GM12891 (cell line): ENCODE data around the gene TNFRSF12A.

Experiments
- PAX5 ChIP-seq: IDR thresholded peaks from 2 replicates; pipeline ENCODE4 v1.6.1; 2011; ENCODE audit warnings: low read length, moderate library complexity, mild to moderate bottlenecking; ENCODE audit not compliant: insufficient read depth, severe bottlenecking
- POLR2A ChIP-seq: IDR thresholded peaks from 2 replicates; pipeline ENCODE4 v1.6.1; 2011; ENCODE audit warnings: low read depth, low read length, control low read depth
- POLR2AphosphoS5 ChIP-seq: IDR thresholded peaks from 2 replicates; pipeline ENCODE4 v1.6.1; 2011; ENCODE audit warnings: low read depth, low read length, control low read depth
- TAF1 ChIP-seq: IDR thresholded peaks from 2 replicates; pipeline ENCODE4 v1.6.1; 2011; ENCODE audit warnings: low read depth, low read length, control low read depth

DNA sequence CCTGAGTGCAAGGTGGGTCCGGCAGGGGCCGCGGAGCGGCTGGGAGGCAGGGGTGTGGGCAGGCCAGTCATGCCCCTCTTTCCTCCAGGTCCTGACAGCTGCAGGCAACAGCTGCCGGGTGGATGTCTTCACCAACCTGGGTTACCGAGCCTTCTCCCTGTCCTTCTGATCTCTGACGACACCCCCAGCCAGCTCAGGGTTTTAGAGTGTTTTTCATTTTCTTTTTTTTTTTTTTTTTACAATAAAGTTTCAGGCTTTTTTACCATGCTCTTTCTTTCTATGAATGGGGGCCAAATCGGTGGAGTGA lies 7.3 kb downstream of the TNFRSF12A start:
- no peak for TF ChIP-seq POLR2AphosphoS5
- no peak for TF ChIP-seq POLR2A
- TF ChIP-seq TAF1, result no peak
- TF ChIP-seq PAX5, result no peak
